ENCODE data around the gene CPNE2. TPM values are rescaled to one million over a fixed set of nuclear protein-coding genes. Genes with fewer than 3 reads are reported as not detected.
A peak's percentile ranks its signal among the peaks of the same experiment; 100 is the strongest.

CPNE2 gene
- total RNA-seq, 1 donor from 2014 or later, result 33.9 TPM

- Mint-ChIP-seq H3K36me3 (ENCODE audit: unreplicated experiment) (peaks cover 19% of the 10 kb centered on the region), H3K4me3 (ENCODE audit: unreplicated experiment) (no peak overlapping the region), H3K27me3 (ENCODE audit: unreplicated experiment) (no peaks in the 10 kb centered on the region), H3K27ac (ENCODE audit: unreplicated experiment) (no peak overlapping the region), H3K9me3 (ENCODE audit: unreplicated experiment) (no peaks in the 10 kb centered on the region), H3K4me1 (ENCODE audit: unreplicated experiment) (peaks cover 12% of the 10 kb centered on the region)
- TF ChIP-seq CTCF (IDR thresholded peaks at IDR 0.05), result no peak
- DNase-seq (ENCODE audit: extremely low spot score, unreplicated experiment), result no peak
Observed at GRCh38 chr16:57165483-57165882, 73.1 kb downstream of the CPNE2 start.

GRCh38 chr16:57165938-57166337, 73.6 kb downstream of the CPNE2 start:
- no peak for DNase-seq (ENCODE audit: extremely low spot score, unreplicated experiment)
- Mint-ChIP-seq H3K9me3 (ENCODE audit: unreplicated experiment) (no peaks in the 10 kb centered on the region), H3K27ac (ENCODE audit: unreplicated experiment) (no peak overlapping the region), H3K4me3 (ENCODE audit: unreplicated experiment) (no peak overlapping the region), H3K27me3 (ENCODE audit: unreplicated experiment) (no peaks in the 10 kb centered on the region), H3K4me1 (ENCODE audit: unreplicated experiment) (peaks cover 12% of the 10 kb centered on the region), H3K36me3 (ENCODE audit: unreplicated experiment) (peaks cover 19% of the 10 kb centered on the region)
- TF ChIP-seq CTCF (IDR thresholded peaks at IDR 0.05), result no peak

- no peak for DNase-seq (ENCODE audit: extremely low spot score, unreplicated experiment)
- H3K36me3 Mint-ChIP-seq (ENCODE audit: unreplicated experiment), result peaks cover 22% of the 10 kb centered on the region
- H3K4me1 Mint-ChIP-seq (ENCODE audit: unreplicated experiment), result peaks cover 12% of the 10 kb centered on the region
- no peak overlapping the region for H3K4me3 Mint-ChIP-seq (ENCODE audit: unreplicated experiment)
- no peaks in the 10 kb centered on the region for H3K9me3 Mint-ChIP-seq (ENCODE audit: unreplicated experiment)
- TF ChIP-seq CTCF (IDR thresholded peaks at IDR 0.05), result no peak
- no peaks in the 10 kb centered on the region for H3K27me3 Mint-ChIP-seq (ENCODE audit: unreplicated experiment)
- H3K27ac Mint-ChIP-seq (ENCODE audit: unreplicated experiment), result peak overlapping the region; percentile 21
Observed at GRCh38 chr16:57166451-57166850, 74.1 kb downstream of the CPNE2 start.

GRCh38 chr16:57166951-57167350, 74.6 kb downstream of the CPNE2 start:
- TF ChIP-seq CTCF (IDR thresholded peaks at IDR 0.05), result no peak
- H3K27me3 Mint-ChIP-seq (ENCODE audit: unreplicated experiment), result no peaks in the 10 kb centered on the region
- no peak overlapping the region for H3K4me3 Mint-ChIP-seq (ENCODE audit: unreplicated experiment)
- no peak for DNase-seq (ENCODE audit: extremely low spot score, unreplicated experiment)
- H3K27ac Mint-ChIP-seq (ENCODE audit: unreplicated experiment), result no peak overlapping the region
- H3K4me1 Mint-ChIP-seq (ENCODE audit: unreplicated experiment), result peaks cover 12% of the 10 kb centered on the region
- H3K36me3 Mint-ChIP-seq (ENCODE audit: unreplicated experiment), result peaks cover 26% of the 10 kb centered on the region
- no peaks in the 10 kb centered on the region for H3K9me3 Mint-ChIP-seq (ENCODE audit: unreplicated experiment)

GRCh38 chr16:57167538-57167937, 75.2 kb downstream of the CPNE2 start:
- Mint-ChIP-seq H3K9me3 (ENCODE audit: unreplicated experiment) (no peaks in the 10 kb centered on the region), H3K36me3 (ENCODE audit: unreplicated experiment) (peaks cover 29% of the 10 kb centered on the region), H3K4me1 (ENCODE audit: unreplicated experiment) (peaks cover 12% of the 10 kb centered on the region), H3K27me3 (ENCODE audit: unreplicated experiment) (no peaks in the 10 kb centered on the region), H3K27ac (ENCODE audit: unreplicated experiment) (no peak overlapping the region), H3K4me3 (ENCODE audit: unreplicated experiment) (no peak overlapping the region)
- no peak for DNase-seq (ENCODE audit: extremely low spot score, unreplicated experiment)
- no peak for TF ChIP-seq CTCF (IDR thresholded peaks at IDR 0.05)
